ENCODE measurements around the gene ZNRF1. TPM values are rescaled to one million over a fixed set of nuclear protein-coding genes. Genes with fewer than 3 reads are reported as not detected.

ZNRF1 gene
- total and polyA plus RNA-seq, 11 donors = 12.8 to 43.3 (median 23.2) TPM

- Histone ChIP-seq H3K9me3 (no peaks in the 10 kb centered on the region), H3K27me3 (no peaks in the 10 kb centered on the region), H3K36me3 (no peaks in the 10 kb centered on the region), H3K27ac (no peak overlapping the region), H3K4me1 (peaks cover 0 to 12% (median 2%) of the 10 kb centered on the region in 12 donors), H3K4me3 (no peak overlapping the region)
- TF ChIP-seq POLR2A (IDR thresholded peaks at IDR 0.05) (no peak), CTCF (IDR thresholded peaks at IDR 0.05) (no peak)
- DNase-seq (no peak), ATAC-seq (no peak)
- 93 to 97% (median 95%) methylated on average over 10 of the region's 10 CpGs for WGBS, 4 donors
- intact Hi-C loops (cut with DNase I) = no loop called here
Observed at GRCh38 chr16:74990832-74991231, 8.0 kb upstream of the ZNRF1 start.

GRCh38 chr16:74991268-74991592, 7.6 kb upstream of the ZNRF1 start:
- H3K9me3 ChIP-seq = no peaks in the 10 kb centered on the region
- no peaks in the 10 kb centered on the region for H3K36me3 ChIP-seq
- no peak for ATAC-seq
- peaks cover 0 to 12% (median 2%) of the 10 kb centered on the region in 12 donors for H3K4me1 ChIP-seq
- TF ChIP-seq POLR2A (IDR thresholded peaks at IDR 0.05) (no peak), CTCF (IDR thresholded peaks at IDR 0.05) (no peak)
- no peak for DNase-seq
- 84 to 87% (median 85%) methylated on average over 5 of the region's 5 CpGs for WGBS, 4 donors
- H3K27ac ChIP-seq = peak overlapping the region in 4 of 12 donors; percentile 69 to 83 (median 77)
- intact Hi-C loops (cut with DNase I) = no loop called here
- H3K4me3 ChIP-seq = no peak overlapping the region
- no peaks in the 10 kb centered on the region for H3K27me3 ChIP-seq

GRCh38 chr16:74991593-74992403, 7.0 kb upstream of the ZNRF1 start:
- Histone ChIP-seq H3K27ac (peak overlapping the region in 11 of 12 donors; percentile 8 to 83 (median 57)), H3K27me3 (no peaks in the 10 kb centered on the region), H3K4me3 (no peak overlapping the region), H3K36me3 (no peaks in the 10 kb centered on the region), H3K4me1 (peaks cover 0 to 12% (median 2%) of the 10 kb centered on the region in 12 donors), H3K9me3 (no peaks in the 10 kb centered on the region)
- no peak for DNase-seq
- peak in 3 of 4 donors; percentile 30 to 62 (median 51) for ATAC-seq
- 53 to 62% (median 54%) methylated on average over 13 of the region's 13 CpGs for WGBS, 4 donors
- TF ChIP-seq CTCF (IDR thresholded peaks at IDR 0.05) = no peak
- TF ChIP-seq POLR2A (IDR thresholded peaks at IDR 0.05) = no peak
- intact Hi-C loops (cut with DNase I) = no loop called here

GRCh38 chr16:74995986-74996385, 2.8 kb upstream of the ZNRF1 start:
- H3K36me3 ChIP-seq = no peaks in the 10 kb centered on the region
- H3K27ac ChIP-seq = no peak overlapping the region
- H3K9me3 ChIP-seq = no peaks in the 10 kb centered on the region
- WGBS, 4 donors = 91 to 99% (median 97%) methylated on average over 1 of the region's 1 CpG
- no peak for TF ChIP-seq POLR2A (IDR thresholded peaks at IDR 0.05)
- H3K4me1 ChIP-seq = peaks cover 0 to 32% (median 17%) of the 10 kb centered on the region in 12 donors
- DNase-seq = no peak
- intact Hi-C loops (cut with DNase I) = no loop called here
- no peak overlapping the region for H3K4me3 ChIP-seq
- ATAC-seq = no peak
- H3K27me3 ChIP-seq = no peaks in the 10 kb centered on the region

Measured in heart left ventricle (tissue), 16 donors.